K562 (cell line): ENCODE measurements around the gene HMCN1.

Source experiments
- BRD9 ChIP-seq: fragments of 450-650 bp; IDR thresholded peaks from 2 replicates; pipeline ENCODE4 v1.6.1; 2018; ENCODE audit warnings: low read depth; ENCODE audit not compliant: partially characterized antibody
- CHCHD3 ChIP-seq: fragments of 250-450 bp; sonication (Bioruptor Pico); IDR thresholded peaks from 2 replicates; pipeline ENCODE4 v2.1.2; 2022; ENCODE audit warnings: mild to moderate bottlenecking
- FOS ChIP-seq: IDR thresholded peaks from 3 replicates; pipeline ENCODE4 v1.6.1; 2011; ENCODE audit not compliant: insufficient read length; ENCODE audit errors: extremely low read depth
- FOXK1 ChIP-seq: sonication (generic); formaldehyde crosslinking; IDR thresholded peaks from 2 replicates; pipeline ENCODE4 v1.8.0; 2022; ENCODE audit warnings: missing genetic modification reagents, mild to moderate bottlenecking, borderline replicate concordance
- KLF13 ChIP-seq: fragments of 450-650 bp; IDR thresholded peaks from 2 replicates; pipeline ENCODE4 v1.6.1; 2016; ENCODE audit warnings: missing genetic modification characterization, low read depth, mild to moderate bottlenecking, missing compliant biosample characterization, moderate library complexity, borderline replicate concordance
- MEIS2 ChIP-seq: fragments of 450-650 bp; IDR thresholded peaks from 2 replicates; pipeline ENCODE4 v1.6.1; 2014; ENCODE audit warnings: mild to moderate bottlenecking; ENCODE audit not compliant: partially characterized antibody
- POLR2AphosphoS5 ChIP-seq: IDR thresholded peaks from 2 replicates; pipeline ENCODE4 v1.6.1; 2011; ENCODE audit warnings: mild to moderate bottlenecking, low read depth, low read length, moderate library complexity; ENCODE audit not compliant: control insufficient read depth, insufficient read depth
- SMARCA4 ChIP-seq: fragments of 450-650 bp; IDR thresholded peaks from 2 replicates; pipeline ENCODE4 v1.6.1; 2016
- ZNF217 ChIP-seq: sonication (generic); formaldehyde crosslinking; IDR thresholded peaks from 2 replicates; pipeline ENCODE4 v1.8.0; 2022; ENCODE audit warnings: mild to moderate bottlenecking, missing genetic modification reagents
- ZNF668 ChIP-seq: fragments of 250-450 bp; sonication (Bioruptor Pico); IDR thresholded peaks from 2 replicates; pipeline ENCODE4 v1.8.0; 2022; ENCODE audit warnings: mild to moderate bottlenecking, inconsistent platforms
- TF ChIP-seq, protein P1 (sequence below): sonication (generic); formaldehyde crosslinking; IDR thresholded peaks from 2 replicates; pipeline ENCODE4 v1.8.0; 2022; ENCODE audit warnings: mild to moderate bottlenecking, missing genetic modification reagents
- TF ChIP-seq, protein P2 (sequence below): fragments of 450-650 bp; formaldehyde crosslinking; IDR thresholded peaks from 2 replicates; pipeline ENCODE4 v1.4.0; 2020; ENCODE audit warnings: mild to moderate bottlenecking, moderate library complexity

DNA sequence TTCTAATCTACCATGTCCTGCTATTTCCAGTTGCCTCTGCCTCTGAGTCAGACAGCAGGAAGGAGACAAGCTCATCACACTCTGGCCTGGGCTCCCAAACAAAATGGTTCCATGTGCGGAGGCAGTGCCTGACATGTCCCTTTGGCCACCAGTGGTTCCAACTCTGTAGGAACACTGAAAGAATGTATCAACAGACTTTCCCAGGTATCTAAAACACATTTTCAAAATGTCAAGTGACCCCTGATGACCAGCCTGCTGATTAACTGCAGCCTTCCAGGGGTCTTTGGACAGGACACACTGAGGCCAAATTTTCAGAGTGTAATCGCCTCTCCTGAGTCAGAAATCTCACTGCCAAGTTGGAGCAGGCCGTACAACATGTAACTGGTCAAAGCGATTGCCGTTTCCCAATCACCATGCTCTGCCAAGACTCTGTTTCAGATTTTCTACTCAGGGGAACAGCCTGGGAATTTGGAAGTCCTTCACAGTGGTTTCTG, 468.1 kb downstream of the HMCN1 start:
- no peak for TF ChIP-seq BRD9
- TF ChIP-seq CHCHD3 (CRISPR knock-in tag): no peak
- no peak for TF ChIP-seq KLF13
- TF ChIP-seq POLR2AphosphoS5: no peak
- no peak for TF ChIP-seq MEIS2
- no peak for TF ChIP-seq ZNF217
- TF ChIP-seq ZNF668 (CRISPR knock-in tag): no peak
- no peak for TF ChIP-seq FOXK1 (CRISPR knock-in tag)
- no peak for TF ChIP-seq SMARCA4
- TF ChIP-seq FOS: no peak
- TF ChIP-seq, protein P1, sequence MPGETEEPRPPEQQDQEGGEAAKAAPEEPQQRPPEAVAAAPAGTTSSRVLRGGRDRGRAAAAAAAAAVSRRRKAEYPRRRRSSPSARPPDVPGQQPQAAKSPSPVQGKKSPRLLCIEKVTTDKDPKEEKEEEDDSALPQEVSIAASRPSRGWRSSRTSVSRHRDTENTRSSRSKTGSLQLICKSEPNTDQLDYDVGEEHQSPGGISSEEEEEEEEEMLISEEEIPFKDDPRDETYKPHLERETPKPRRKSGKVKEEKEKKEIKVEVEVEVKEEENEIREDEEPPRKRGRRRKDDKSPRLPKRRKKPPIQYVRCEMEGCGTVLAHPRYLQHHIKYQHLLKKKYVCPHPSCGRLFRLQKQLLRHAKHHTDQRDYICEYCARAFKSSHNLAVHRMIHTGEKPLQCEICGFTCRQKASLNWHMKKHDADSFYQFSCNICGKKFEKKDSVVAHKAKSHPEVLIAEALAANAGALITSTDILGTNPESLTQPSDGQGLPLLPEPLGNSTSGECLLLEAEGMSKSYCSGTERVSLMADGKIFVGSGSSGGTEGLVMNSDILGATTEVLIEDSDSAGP (CRISPR knock-in tag): no peak
- TF ChIP-seq, protein P2, sequence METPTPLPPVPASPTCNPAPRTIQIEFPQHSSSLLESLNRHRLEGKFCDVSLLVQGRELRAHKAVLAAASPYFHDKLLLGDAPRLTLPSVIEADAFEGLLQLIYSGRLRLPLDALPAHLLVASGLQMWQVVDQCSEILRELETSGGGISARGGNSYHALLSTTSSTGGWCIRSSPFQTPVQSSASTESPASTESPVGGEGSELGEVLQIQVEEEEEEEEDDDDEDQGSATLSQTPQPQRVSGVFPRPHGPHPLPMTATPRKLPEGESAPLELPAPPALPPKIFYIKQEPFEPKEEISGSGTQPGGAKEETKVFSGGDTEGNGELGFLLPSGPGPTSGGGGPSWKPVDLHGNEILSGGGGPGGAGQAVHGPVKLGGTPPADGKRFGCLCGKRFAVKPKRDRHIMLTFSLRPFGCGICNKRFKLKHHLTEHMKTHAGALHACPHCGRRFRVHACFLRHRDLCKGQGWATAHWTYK (CRISPR knock-in tag): no peak
